ENCODE measurements around the gene DAB1. TPM values are rescaled to one million over a fixed set of nuclear protein-coding genes. Genes with fewer than 3 reads are reported as not detected.

The DAB1 gene
- polyA plus RNA-seq, 1 donor from 2014 or later, result 11.4 TPM

- Histone ChIP-seq H3K36me3 (ENCODE audit: insufficient read depth, low read length) (no peaks in the 10 kb centered on the region), H4K20me1 (ENCODE audit: insufficient read depth) (no peaks in the 10 kb centered on the region), H3K4me2 (ENCODE audit: low read length) (no peak overlapping the region), H3K4me3 (ENCODE audit: low read length) (no peak overlapping the region), H3K27ac (ENCODE audit: low read length) (no peak overlapping the region), H3K9me2 (ENCODE audit: insufficient read depth, low read length) (no peaks in the 10 kb centered on the region), H3K9ac (ENCODE audit: low read length) (no peak overlapping the region), H3K9me3 (ENCODE audit: low read length) (no peaks in the 10 kb centered on the region), H3K79me2 (replicated peaks; ENCODE audit: insufficient read depth, low read length) (no peaks in the 10 kb centered on the region), H2AFZ (ENCODE audit: low read depth, low read length) (no peak overlapping the region), H3K27me3 (ENCODE audit: insufficient read depth, low read depth, low read length) (no peaks in the 10 kb centered on the region), H3F3A (ENCODE audit: insufficient read depth, low read length, poor library complexity, severe bottlenecking) (no peaks in the 10 kb centered on the region)
- TF ChIP-seq EP300 (conservative IDR thresholded peaks at IDR 0.05; ENCODE audit: poor library complexity, severe bottlenecking), result no peak
- no peak for TF ChIP-seq SMC3 (conservative IDR thresholded peaks at IDR 0.05; ENCODE audit: poor library complexity)
- TF ChIP-seq RAD21 (conservative IDR thresholded peaks at IDR 0.05), result no peak
- TF ChIP-seq POLR2AphosphoS5 (IDR thresholded peaks at IDR 0.05), result no peak
- TF ChIP-seq MXI1 (conservative IDR thresholded peaks at IDR 0.05; ENCODE audit: poor library complexity, severe bottlenecking), result no peak
- no peak for TF ChIP-seq TAF1 (IDR thresholded peaks at IDR 0.05; ENCODE audit: low read depth)
- no peak for TF ChIP-seq REST (IDR thresholded peaks at IDR 0.05; ENCODE audit: borderline replicate concordance)
- TF ChIP-seq EZH2 (IDR thresholded peaks at IDR 0.05; ENCODE audit: borderline replicate concordance, insufficient read depth, low read length, poor library complexity, severe bottlenecking), result no peak
- TF ChIP-seq CTCF (IDR thresholded peaks at IDR 0.05; ENCODE audit: poor library complexity, severe bottlenecking), result no peak
Measured at GRCh38 chr1:57156907-57157306, 267.0 kb downstream of the DAB1 start.

GRCh38 chr1:57146100-57146499 lies 277.8 kb downstream of the DAB1 start:
- H3K9me3 ChIP-seq (ENCODE audit: low read length), result no peaks in the 10 kb centered on the region
- no peak overlapping the region for H3K4me3 ChIP-seq (ENCODE audit: low read length)
- H3K27me3 ChIP-seq (ENCODE audit: insufficient read depth, low read depth, low read length), result no peaks in the 10 kb centered on the region
- H3K79me2 ChIP-seq (replicated peaks; ENCODE audit: insufficient read depth, low read length), result no peaks in the 10 kb centered on the region
- no peaks in the 10 kb centered on the region for H3K36me3 ChIP-seq (ENCODE audit: insufficient read depth, low read length)
- H4K20me1 ChIP-seq (ENCODE audit: insufficient read depth), result no peaks in the 10 kb centered on the region
- TF ChIP-seq REST (IDR thresholded peaks at IDR 0.05; ENCODE audit: borderline replicate concordance) (no peak), EP300 (conservative IDR thresholded peaks at IDR 0.05; ENCODE audit: poor library complexity, severe bottlenecking) (no peak), EZH2 (IDR thresholded peaks at IDR 0.05; ENCODE audit: borderline replicate concordance, insufficient read depth, low read length, poor library complexity, severe bottlenecking) (no peak), MXI1 (conservative IDR thresholded peaks at IDR 0.05; ENCODE audit: poor library complexity, severe bottlenecking) (no peak), POLR2AphosphoS5 (IDR thresholded peaks at IDR 0.05) (no peak), TAF1 (IDR thresholded peaks at IDR 0.05; ENCODE audit: low read depth) (no peak), SMC3 (conservative IDR thresholded peaks at IDR 0.05; ENCODE audit: poor library complexity) (no peak), CTCF (IDR thresholded peaks at IDR 0.05; ENCODE audit: poor library complexity, severe bottlenecking) (no peak), RAD21 (conservative IDR thresholded peaks at IDR 0.05) (no peak)
- no peak overlapping the region for H3K27ac ChIP-seq (ENCODE audit: low read length)
- no peaks in the 10 kb centered on the region for H3K9me2 ChIP-seq (ENCODE audit: insufficient read depth, low read length)
- no peak overlapping the region for H3K4me2 ChIP-seq (ENCODE audit: low read length)
- H3K9ac ChIP-seq (ENCODE audit: low read length), result no peak overlapping the region
- no peak overlapping the region for H2AFZ ChIP-seq (ENCODE audit: low read depth, low read length)
- H3F3A ChIP-seq (ENCODE audit: insufficient read depth, low read length, poor library complexity, severe bottlenecking), result no peaks in the 10 kb centered on the region

Measured in neural cell (in vitro differentiated cells).